Peyer's patch (tissue), 4 donors: Measurements from ENCODE around the gene AP5B1.

Experiments
- POLR2A ChIP-seq, 2 donors: fragments of 450-650 bp; IDR thresholded peaks; one replicate each; pipeline ENCODE4 v1.5.1; 2017; ENCODE audit warnings: antibody characterized with exemption in 2 of 2, mild to moderate bottlenecking in 2 of 2, moderate library complexity in 2 of 2
- TF ChIP-seq, protein P1 (sequence below), 6 experiments: fragments of 450-650 bp in 4 of 6; fragments of 200-600 bp in 2 of 6; sonication (generic) in 1 of 6; IDR thresholded peaks; one replicate each; pipeline ENCODE4 v1.5.1; 2017 to 2019; ENCODE audit warnings: antibody characterized with exemption in 6 of 6, mild to moderate bottlenecking in 3 of 6, moderate library complexity in 1 of 6

DNA sequence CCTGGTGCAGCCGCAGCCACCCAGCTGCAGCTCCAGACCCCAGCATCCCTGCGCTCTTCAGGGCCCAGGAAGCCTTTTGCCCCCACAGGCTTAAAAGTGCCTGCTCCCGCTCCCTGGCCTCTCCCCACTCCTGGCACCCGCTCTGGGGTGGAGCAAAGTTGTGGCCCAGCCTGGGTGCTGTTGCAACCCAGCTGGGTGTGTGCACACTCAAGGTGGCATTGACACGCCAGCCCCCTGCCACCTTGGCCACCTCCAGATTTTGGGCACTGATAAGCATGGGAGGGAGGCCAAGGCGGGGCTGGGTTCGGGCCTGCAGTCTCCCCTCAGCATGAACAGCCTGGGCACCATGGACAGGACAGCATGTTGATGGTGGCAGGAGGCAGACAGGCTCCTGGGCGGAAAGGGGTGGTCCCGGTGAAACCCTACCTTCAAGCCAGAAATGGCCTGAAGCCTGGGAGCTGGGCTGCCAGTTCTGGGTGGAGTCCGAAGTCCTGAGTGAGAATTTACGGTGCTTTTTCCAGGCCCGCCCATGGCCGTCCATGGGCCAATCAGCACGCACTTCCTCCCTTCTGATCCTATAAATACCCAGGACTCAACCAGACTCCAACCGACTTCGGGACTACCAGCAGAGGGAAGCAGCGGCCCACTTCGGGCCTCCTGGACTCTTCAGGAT, 36.6 kb downstream of the AP5B1 start:
- TF ChIP-seq, protein P1, sequence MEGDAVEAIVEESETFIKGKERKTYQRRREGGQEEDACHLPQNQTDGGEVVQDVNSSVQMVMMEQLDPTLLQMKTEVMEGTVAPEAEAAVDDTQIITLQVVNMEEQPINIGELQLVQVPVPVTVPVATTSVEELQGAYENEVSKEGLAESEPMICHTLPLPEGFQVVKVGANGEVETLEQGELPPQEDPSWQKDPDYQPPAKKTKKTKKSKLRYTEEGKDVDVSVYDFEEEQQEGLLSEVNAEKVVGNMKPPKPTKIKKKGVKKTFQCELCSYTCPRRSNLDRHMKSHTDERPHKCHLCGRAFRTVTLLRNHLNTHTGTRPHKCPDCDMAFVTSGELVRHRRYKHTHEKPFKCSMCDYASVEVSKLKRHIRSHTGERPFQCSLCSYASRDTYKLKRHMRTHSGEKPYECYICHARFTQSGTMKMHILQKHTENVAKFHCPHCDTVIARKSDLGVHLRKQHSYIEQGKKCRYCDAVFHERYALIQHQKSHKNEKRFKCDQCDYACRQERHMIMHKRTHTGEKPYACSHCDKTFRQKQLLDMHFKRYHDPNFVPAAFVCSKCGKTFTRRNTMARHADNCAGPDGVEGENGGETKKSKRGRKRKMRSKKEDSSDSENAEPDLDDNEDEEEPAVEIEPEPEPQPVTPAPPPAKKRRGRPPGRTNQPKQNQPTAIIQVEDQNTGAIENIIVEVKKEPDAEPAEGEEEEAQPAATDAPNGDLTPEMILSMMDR (IDR thresholded peaks at IDR 0.05) = peak in 3 of 6 experiments; percentile 37 to 49 (median 48)
- TF ChIP-seq POLR2A (IDR thresholded peaks at IDR 0.05) = no peak
